Breast epithelium (tissue), 3 donors: ENCODE measurements around the gene SCNM1.

ENCODE experiments used
- POLR2A ChIP-seq: fragments of 450-650 bp; IDR thresholded peaks from one replicate; pipeline ENCODE4 v1.6.1; 2016; ENCODE audit warnings: antibody characterized with exemption, mild to moderate bottlenecking, moderate library complexity
- TF ChIP-seq, protein P1 (sequence below), 3 donors: fragments of 450-650 bp; IDR thresholded peaks; one replicate each; pipeline ENCODE4 v1.5.1; 2016 to 2017; ENCODE audit warnings: antibody characterized with exemption in 3 of 3, mild to moderate bottlenecking in 3 of 3, moderate library complexity in 3 of 3

DNA sequence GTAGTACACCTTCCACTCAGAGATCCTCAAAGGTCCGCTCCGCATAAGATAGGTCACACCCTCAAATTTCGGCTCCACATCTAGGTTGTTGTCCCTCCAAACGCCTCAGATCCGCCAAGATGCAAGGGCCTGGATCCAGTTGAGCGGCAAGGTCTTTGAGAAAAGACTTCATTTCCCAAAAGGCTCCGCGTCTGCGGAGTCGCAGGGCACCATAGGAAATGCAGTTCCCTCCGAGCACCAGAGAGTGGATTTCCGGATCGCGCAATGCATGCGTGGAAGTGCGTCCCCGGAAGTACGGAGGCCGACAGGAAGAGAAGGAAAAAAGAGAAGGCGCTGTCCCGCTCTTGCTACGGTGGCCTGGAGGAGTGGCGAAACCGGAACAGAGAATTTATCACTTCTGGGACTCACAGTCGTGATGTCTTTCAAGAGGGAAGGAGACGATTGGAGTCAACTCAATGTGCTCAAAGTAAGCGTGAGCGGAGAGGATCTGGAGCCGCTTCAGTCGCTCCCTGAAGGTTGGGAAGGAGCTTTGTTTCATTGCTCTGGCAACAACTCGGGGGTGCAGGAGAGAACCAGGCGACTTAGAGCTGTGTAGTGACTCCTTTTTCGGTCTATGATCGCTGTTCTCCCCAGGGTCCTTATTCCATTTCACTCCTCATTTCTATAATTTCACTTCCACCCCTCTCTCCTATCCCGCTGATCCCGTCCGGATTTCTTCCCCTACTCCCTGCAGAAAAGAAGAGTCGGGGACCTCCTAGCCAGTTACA is at the start of gene SCNM1, which contains the start of gene LYSMD1:
- TF ChIP-seq, protein P1, sequence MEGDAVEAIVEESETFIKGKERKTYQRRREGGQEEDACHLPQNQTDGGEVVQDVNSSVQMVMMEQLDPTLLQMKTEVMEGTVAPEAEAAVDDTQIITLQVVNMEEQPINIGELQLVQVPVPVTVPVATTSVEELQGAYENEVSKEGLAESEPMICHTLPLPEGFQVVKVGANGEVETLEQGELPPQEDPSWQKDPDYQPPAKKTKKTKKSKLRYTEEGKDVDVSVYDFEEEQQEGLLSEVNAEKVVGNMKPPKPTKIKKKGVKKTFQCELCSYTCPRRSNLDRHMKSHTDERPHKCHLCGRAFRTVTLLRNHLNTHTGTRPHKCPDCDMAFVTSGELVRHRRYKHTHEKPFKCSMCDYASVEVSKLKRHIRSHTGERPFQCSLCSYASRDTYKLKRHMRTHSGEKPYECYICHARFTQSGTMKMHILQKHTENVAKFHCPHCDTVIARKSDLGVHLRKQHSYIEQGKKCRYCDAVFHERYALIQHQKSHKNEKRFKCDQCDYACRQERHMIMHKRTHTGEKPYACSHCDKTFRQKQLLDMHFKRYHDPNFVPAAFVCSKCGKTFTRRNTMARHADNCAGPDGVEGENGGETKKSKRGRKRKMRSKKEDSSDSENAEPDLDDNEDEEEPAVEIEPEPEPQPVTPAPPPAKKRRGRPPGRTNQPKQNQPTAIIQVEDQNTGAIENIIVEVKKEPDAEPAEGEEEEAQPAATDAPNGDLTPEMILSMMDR (IDR thresholded peaks at IDR 0.05): peak in 2 of 3 donors; percentile 33 to 53
- TF ChIP-seq POLR2A: no peak
